CD4-positive, alpha-beta T cell treated with Interleukin-17A for 4 hours (primary cell): ENCODE measurements around the gene SDF4.
A peak's percentile ranks its signal among the peaks of the same experiment; 100 is the strongest.

Source experiments
- DNase-seq: peaks from one replicate; pipeline ENCODE4 v3.0.0-alpha.2; 2020; ENCODE audit warnings: mixed read lengths

Gene SDF4

DNA sequence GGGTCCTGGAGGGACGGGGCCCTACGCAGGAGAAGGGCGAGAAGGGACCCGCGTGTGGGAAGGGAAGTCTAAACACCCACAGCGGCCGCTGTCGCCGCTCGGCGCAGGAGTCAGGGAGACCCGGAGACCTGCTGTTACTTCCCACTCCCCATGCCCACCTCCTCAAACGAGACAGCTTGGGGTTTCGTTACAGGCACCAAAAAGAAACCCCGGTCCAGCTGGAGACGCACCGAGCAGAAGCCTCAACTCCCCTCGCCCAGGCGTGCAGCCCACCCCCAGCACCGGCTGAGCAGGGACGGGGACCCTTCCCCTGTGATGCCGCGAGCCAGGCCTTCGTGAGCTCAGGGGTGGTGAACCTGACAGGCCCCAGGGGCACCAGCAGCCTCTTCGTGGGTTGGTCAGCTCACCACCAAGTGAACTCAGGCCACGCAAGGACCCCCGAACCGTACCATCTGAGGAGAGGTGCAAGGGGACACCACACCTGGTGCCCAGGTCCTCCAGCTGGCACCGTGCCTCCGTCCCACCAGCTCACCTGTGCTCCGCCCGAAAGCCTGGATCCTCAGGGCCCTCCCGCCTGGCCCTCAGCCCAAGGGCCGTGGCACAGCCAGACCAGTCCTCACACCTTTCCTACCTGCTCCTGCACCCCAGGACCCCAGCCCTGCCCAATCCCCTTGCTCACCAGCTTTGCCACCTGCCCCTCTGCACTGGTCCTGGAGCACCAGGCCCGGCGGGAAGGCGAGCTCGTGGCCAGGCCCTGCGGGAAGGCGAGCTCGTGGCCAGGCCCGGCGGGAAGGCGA lies 5.0 kb downstream of the SDF4 start:
- DNase-seq = no peak

DNA sequence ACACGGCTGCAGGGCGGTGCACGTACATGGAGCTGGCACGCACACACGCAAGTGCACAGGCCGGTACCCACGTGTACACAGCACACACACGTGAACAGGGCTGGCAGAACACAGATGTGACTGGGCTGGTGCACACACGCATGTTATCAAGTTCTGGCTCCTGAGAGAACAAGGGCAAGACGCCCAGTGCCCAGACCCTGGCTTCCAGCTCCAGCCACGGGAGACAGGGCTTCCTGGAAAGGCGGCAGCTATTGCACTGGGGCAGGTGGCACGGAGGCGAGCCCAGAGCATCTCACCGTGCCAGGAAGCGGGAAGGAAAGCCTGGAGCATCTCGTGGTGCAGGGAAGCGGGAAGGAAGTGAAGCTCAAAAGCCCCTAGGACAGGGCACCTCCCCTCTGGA lies 5.9 kb downstream of the SDF4 start:
- DNase-seq = no peak

DNA sequence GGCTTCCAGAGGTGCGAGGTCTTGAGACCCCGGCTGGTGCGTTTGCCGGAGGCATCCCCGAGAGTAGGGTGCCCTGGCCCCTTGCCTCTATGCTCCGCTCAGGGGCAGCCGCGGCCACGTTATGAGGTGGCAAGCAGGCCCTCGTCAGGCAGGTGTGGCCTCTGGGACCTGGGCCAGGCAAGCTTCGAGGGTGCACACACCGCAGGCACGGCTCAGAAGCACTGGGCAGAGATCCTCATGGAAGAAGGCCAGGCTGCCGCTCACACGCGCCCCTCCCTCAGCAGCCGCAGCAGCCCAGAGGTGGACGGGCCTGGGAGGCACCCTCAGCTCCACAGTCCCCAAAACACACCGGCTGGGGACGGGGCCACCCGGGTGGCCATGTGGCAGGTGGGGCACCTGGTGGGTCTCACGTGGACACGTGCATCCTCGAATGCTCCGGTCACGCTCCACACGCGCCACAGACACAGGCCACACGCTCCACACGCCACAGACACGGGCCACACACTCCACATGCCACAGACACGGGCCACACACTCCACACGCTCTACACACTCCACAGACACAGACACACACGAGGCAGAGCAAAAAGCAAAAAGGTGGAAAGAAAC lies 6.5 kb downstream of the SDF4 start:
- no peak for DNase-seq

DNA sequence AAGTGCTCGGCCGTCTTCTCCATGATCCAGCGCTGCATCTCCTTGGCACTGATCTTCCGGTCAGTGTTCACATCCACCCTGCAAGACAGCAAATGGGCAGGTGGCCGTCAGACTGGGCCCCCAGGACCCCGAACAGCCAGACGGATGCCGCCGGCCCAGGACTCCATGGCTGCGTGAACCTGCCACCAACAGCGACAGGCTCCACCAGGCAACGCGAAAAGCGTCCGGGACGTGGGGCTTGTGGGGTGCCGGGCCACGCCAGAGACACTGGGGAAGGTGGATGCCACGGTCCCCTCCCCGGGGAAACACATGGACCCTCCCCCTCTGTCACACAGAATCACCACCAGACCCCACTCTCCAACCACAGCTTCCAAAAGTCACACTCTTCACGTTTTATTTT lies 7.9 kb downstream of the SDF4 start:
- no peak for DNase-seq

- no peak for DNase-seq
Measured at GRCh38 chr1:1223321-1223720, 8.5 kb downstream of the SDF4 start.

- DNase-seq = no peak
Measured at GRCh38 chr1:1222575-1223225, 9.1 kb downstream of the SDF4 start.

DNA sequence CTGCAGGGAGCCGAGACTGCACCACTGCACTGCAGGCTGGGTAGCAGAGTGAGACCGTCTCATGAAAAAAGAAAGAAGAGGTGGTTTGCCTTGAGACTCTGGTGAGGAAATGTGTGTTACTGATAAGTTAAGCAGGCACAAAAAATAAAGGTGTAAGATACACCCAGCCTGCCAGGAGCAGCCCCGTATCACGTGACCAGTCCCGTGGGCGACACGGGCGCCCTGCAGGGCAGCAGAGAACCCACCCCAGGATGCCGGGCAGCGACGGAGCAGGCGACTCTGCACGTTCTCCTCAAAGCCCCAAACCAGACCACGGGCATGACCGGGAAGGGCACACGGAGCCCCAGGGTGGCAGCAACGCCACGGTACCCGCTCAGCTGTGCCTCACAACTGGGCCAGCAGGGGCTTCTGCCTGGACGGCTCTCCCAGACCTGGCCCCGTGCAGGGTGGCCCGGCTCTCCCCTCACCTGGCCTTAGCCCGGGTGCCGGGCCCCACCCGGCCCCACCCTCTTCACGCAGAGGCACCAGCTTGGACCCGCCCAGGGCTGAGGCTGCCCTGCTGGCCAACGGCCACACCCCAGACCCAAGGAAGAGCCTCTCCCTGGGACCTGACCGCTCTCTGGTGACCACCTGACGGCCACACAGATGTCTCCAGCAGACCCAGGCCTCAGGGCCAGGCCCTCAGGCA lies 9.8 kb downstream of the SDF4 start:
- no peak for DNase-seq

DNA sequence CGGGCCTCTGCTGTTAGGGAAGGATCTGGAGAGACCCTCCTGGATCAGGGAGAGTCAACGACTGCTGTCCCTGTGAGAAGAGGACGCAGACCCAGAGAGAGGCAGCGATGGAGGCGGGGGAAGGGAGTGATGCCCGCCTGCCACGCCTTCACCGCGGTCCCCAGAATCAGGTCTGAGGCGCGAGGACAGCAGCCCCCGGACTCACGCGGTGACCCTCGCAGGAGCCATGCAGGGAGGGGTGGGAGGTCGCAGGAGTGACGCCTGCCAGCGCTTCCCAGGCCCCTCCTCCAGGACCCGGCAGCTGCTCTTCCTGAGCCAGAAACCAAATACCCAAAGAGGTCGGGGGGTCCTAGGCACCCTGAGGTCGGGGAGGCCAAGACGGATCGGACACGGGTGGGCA lies 11.6 kb downstream of the SDF4 start:
- DNase-seq = no peak

DNA sequence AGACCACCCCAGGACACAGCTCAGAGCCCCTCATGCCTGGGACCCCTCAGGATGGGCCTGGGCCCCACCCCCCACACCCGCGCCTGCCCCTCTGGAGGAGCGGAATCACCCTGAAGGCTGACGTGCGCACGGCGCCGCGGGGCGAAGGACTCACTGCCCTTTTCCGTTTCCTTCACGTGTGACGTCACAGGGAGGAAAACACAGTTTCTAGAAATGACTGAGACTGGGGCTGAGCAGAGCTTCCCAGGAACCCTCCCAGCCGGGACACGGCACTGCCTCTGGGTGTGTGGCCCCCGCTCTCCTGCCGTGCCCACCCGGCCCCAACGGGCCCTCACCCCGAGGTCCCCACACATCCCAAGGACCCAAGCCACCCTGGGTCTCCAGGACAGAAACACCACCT lies 12.5 kb downstream of the SDF4 start:
- DNase-seq = peak; percentile 52

GRCh38 chr1:1218524-1219200 lies 13.1 kb downstream of the SDF4 start:
- no peak for DNase-seq

DNA sequence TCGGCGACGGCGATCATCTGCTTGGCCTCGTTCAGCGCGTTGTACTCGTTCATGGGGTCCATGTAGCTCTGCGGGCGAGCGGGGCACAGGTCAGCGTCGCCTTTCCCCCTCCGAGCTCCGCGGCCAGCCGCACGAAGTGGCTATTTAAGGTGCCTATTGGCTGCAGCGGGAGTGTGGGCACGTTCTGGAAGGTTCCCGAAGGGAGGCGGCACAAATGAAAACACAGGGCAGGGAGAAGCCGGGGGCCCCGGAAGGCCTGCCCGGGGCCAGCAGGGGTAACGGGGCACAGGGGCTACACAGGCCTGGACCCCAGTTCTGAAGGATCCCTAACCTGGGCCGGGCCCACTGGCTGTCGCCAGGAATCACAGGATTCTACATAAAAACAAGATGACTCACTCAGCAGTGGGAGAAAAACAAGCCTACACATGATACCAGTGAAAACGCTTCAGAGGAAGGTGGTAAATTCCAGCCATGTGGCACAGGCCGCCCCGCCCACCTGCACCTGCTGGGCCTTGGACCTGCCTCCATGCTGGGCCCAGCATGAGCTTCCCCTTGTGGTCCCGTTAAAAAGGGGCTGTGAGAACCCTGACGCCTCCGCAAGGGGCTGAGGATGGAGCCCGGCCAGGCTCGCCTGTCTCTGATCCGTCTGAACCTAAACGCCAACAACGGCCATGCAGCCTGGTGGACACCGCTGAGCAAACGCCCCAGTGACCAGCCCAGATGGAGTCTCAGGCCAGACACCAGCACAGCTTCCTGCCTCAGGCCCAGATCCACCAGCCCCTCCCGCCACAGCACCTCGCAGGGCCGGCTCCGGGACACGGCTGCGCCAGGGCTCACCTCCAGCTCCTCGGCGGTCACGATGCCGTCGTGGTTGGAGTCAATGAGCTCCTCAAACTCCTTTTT lies 13.9 kb downstream of the SDF4 start:
- peak; percentile 35 for DNase-seq

DNA sequence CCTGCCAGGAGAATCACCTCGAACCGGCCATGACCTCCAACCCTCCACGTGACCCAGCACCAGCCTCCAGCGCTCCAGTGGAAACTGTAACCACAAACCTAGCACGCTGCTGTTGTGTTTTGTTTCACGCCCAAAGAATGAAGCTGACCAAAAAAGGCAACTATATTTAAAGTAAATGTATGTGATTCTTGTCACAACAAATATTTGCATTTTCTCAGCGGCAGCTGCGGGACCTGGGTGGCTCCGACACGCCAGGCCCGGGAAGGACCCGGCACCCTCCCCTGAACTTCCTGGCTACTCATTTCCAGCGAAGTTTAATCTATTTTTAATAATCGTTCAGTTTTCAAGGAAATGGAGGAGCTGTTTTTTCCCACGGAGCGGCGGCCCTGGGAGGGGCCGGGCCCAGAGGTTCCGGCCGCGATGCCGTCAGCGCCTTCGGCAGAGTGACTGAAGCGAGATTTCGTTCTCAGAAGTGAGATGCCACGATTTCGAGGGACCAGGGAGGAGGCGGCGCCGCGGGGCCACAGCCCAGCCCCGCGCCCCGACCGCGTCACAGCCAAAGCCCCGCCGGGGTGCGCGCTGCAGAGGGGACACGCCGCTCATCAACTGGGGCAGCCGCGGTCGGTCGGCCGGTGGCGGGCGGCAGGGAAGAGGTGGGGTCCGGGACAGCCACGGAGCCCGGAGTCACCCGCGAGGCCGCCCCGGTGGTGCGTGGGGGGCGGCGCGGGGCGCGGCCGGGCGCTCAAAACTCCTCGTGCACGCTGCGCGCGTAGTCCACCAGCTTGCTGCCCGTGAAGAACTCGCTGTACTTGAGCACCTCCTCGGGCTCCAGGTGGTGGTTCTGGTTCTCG lies 14.8 kb downstream of the SDF4 start:
- peak; percentile 58 for DNase-seq

DNA sequence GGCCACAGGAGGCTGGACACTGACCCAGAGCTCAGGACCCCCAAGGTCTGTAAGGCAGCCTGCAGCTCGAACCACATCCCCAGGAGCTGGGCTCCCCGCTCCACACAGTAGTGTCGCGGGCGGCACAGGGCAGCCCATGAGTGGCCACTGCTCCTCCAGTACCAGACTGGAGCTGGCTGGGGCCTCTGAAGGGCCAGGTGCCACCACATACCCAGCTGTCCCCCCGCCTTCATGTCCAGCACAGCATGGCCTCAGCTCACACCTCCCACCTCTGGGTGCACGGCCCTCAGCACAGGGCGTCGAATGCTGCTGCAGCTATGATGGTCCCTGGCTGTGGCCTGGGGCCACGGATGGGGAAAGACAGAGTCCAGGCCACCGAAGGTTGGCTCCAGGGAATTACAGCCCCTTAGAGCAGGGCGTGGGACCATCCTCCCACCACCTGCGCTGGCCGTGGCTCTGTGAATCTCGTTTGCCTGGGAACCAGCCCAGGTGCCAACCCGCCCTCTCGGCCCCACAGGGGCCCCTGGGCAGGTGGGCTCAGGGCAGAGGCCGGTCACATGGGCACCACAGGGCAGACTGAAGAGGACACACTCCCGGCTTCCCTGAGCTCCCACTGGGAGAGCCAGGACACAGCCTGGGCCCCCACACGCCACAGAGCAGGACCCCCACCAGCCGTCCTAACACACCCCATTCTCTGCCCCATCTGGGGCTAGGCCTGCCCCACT lies 15.8 kb downstream of the SDF4 start:
- DNase-seq = no peak

DNA sequence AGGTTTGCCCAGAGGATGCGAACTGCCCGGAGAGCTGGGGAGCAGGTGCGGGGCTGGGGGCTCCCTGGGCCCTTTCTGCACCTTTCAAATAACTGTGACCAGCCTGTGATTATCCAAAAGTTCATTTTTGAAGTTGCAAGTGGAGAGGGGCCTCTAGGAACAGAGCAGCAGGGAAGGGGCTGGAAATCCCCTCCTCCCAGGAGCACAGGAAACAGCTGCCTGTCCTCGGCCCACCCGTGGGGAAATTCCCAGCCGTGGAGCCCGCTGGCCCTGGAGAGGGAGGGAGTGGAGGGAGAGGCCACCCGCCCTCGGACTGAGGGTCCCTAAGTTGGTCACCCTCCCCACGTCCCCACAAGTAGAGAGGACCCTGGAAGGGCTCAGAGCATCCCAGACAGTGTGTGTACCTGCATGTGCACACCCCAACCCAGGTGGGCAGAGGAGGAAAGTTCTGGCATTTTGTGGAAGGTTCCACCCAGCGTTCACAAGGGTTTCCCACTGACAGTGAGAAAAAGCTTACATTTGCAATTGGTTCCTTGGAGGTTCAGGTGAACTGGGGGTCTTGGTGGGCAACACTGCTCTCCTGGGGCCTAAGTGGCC lies 16.6 kb downstream of the SDF4 start:
- DNase-seq = no peak

DNA sequence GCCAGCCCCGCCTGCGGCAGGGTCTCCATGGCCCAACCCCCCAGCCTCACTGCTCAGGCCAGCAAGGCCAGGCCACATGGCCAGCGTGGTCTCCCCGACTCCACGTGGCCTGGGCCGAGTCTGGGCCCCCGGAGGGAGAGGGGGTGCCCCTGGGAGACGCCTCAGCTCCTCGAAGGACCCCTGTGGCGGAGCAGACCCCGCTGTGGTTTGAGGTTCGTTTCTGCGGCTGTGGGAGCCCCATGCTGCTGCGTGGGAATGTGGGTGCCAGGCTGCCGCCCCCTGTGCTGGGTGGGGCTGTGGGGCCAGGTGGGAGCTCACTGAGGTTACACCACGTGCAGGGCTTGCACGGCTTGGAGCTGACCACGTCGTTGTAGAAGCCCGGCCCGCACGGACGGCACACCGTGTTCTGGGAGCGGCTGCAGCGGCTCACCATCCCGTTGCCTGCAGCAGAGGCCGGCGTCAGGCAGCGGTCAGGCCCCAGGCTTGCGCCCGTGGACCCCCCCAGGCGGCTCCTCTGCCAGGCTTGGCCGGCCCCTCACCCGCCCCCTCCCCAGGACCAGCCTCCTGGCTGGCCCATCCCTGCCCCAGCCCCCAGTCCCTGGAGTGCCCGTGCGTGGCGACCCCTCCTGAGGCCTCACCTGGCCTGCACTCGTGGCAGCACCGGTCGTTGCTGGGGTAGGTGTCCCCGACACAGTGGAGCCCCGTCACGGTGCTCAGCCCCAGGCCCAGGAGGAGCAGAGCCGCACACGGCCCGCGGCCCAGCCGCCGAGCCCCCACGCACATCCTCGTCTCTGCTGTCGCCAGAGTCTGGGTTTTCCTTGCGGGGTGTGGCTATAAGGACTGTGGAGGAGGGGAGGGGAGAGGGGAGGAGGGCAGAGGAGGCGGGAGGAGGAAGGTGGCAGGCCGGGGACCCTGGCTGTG lies 18.2 kb downstream of the SDF4 start, which contains the start of gene TNFRSF4:
TSS of gene TNFRSF4 (minus strand) at position 809 of the 921 bp plus-strand sequence. CDS start at position 783, 26 bp downstream.
- DNase-seq = peak; percentile 43

GRCh38 chr1:1212780-1213344 lies 18.9 kb downstream of the SDF4 start:
- peak; percentile 58 for DNase-seq

- DNase-seq = peak; percentile 4
Measured at GRCh38 chr1:1211541-1212441, 20.0 kb downstream of the SDF4 start.
